Ramos (cell line): Measurements from ENCODE around the gene LYPLAL1.
"Not testable (repeated sequence)": the region's sequence is repeated elsewhere in the genome, so short reads cannot be mapped to it uniquely, and the experiment has no call there.

Experiments
- in situ Hi-C: fragments of 300-500 bp; cut with MboI; formaldehyde crosslinking; loops from one replicate; pipeline ENCODE4 v1.14.3; 2022; ENCODE audit warnings: low sequenced_read_pairs; ENCODE audit not compliant: unreplicated experiment

Gene LYPLAL1

DNA sequence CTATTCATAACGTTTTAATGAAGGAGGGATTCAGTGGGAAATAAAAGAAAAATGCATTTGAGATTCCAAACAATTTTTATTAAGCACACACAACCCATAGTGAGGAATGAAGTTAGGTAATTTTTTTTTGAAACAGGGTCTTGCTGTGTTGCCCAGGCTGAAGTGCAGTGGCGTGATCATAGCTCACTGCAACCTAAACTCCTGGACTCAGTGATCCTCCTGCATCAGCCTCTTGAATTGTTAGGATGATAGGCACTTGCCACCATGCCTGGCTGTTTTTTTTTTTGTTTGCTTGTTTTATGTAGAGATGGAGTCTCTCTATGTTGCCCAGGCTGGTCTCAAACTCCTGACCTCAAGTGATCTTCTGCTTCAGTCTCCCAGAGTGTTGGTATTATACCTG, 28.9 kb downstream of the LYPLAL1 start:
- in situ Hi-C loops: no loop called here

DNA sequence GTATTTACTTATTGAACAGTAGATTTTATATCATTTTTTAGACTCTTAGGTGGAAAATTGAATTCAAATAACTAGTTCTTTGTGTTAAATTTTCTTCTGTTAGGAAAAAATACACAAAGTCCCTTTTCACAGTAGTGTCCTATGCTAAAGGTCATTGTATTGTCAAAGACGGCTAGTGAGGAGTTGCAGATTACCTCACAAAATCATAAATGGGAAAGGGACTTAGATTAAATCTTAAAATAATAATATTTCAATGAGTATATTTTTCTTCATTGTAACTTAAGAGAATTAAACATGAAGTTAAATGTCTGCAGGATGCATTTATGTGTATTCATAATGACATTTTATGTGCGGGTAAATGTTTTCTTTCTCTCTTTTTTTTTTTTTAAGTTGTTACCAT, 32.7 kb downstream of the LYPLAL1 start:
- in situ Hi-C loops: no loop called here

DNA sequence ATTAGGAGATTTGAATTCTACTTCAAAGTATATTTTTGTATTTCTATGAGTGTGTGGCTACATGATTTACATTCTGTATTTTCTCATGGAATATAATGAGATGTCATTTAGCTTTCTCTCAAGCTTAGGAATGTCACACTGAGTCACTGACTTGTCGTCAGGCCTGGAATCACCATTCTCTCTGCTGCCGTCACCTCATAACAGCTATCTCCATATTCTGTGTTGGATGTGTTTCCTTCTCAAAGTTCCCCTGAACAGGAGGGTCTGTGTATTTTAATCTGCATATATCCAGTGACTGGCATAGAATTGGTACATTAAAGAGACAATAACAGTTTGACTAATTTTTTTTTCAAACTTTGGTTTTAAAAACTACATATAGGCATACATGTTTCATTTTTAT, 35.9 kb downstream of the LYPLAL1 start:
- in situ Hi-C loops: no loop called here

DNA sequence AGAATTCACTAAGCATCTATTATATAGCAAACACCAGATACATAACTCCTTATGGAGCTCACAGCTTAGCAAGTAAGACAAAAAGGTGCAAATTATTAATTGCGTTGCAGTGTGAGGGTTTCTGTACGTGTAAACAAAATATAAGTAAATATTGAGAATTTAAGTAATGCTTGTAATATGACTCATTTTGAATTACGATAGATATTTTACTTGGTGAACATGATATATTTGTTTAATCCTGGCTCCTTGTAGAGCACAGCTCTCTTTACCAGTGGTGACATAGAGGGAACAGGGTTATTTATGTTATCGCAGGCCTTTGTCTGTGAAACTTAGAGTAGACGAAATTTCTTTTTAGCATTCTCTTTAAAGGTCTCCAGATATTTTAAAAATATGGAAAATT, 36.4 kb downstream of the LYPLAL1 start:
- in situ Hi-C loops: no loop called here

DNA sequence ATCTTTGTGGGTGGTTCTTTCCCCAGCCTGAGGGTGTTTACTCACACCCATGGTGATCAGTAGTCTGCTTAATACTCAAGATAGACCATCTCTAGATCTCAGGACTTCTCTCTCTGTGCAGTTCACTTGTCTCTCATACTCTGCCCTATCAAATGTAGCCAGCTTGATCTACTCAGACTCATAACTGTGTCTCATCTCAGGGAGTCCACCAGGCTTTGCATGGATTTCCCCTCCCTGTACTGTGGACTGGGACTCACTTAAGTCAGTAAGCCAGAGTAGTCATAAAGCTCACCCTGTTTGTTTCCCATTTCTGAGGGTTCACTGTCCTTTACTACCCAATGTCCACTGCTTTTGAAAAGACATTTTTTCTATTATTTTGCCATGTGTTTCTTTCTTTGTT, 41.8 kb downstream of the LYPLAL1 start:
- in situ Hi-C loops: no loop called here

DNA sequence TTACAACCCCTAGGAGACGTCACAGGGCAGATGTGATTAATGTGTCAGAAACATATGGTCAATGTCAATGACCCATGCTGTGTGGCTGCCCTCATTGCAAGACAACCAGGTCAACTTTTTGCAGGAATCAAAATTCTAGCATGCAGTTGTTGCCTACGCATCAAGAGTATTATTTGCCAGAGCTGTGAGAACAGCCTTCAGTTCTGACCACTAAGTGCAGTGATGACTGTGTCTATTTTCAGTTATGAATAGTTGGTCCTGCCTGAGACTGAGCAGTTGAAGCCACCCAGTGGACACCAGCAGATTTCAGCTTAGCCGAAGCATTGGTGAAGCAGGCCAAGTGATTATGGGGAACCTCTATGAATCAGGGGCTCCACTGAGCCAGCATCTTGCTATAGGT, 47.3 kb downstream of the LYPLAL1 start:
- in situ Hi-C loops: no loop called here

DNA sequence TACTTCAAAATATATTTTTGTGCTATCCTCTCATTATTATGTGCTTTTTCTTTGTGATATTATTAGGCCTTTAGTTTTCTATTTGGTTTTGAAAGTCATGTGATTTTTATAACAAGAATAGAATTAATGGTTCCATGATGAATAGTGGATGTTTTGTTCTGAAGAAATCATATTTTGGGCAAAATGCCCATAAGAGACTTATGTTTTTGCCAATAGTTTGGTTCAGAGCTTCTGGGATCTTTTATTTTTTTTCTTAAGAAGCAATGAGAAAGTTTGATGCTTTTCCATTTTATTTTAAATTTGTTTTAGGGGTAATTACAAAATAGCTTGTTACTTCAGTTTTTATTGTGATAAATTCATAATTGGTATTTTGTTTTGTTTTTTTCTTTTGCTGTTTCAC, 49.8 kb downstream of the LYPLAL1 start:
- in situ Hi-C loops: no loop called here

DNA sequence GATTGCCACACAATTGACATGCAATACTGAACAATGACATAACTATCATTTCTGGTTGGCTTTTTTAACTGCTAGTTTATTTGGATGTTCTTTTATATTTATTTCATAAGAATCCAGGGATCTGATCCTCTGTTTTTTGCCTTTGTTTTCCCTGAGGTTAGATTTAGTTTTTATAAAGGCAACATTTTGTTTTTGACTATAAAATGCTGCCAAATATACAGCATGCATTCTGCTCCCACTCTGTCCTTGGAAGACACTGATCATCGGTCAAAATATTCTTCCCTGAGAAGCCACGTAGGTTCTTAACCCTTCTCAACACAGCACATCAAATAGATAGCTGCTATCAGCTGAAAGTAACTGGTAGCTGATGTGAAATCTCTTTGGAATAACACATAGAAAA, 52.5 kb downstream of the LYPLAL1 start:
- in situ Hi-C loops: no loop called here

DNA sequence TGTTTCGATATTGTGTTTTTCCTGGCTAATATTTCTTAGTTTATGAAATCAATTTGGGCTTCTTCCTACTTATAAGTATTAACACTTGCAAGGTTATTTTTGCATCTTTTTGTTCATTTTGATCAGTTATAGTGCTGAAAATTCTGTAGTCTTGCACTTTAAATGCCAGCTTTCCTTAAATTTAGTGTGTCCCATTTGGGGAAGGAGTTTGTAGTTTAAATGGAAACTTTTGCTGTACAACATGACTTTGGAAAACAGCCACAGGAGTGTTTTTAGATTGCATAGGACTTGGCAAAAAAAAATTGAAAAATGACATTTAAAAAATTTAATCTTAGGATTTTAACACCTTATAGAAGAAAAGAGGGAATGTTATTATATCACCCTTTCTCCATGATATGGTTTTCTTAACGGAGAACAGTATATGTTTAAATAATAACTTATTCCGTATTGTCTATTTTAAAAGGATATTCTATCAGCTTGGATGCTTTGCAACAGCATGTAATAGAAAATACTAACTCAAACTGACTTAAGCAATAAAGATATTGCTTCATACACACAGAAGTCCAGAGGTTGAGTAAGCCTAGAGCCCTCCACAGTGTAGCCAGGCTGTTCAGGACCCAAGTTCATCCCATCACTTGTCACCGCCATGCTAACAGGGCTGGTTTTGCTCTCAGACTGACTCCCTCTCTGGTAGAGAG, 53.8 kb downstream of the LYPLAL1 start:
- in situ Hi-C loops: no loop called here

DNA sequence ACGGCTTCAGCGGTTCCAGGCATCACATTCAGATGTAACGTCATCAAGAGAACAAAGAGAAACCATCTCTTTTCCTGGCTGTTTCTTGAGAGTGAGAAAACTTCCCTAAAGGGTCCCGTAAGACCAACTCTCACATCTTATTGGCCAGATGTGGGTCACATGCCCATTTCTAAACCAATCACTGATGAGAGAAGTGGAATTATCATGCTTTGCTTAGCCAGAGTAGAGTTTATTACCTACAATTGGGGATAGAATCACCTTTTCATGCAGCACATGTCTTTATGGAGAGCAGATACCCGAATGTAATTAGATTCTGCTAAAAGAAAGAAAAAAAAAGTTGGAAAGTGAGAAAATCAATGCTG, 54.4 kb downstream of the LYPLAL1 start:
- in situ Hi-C loops: no loop called here

DNA sequence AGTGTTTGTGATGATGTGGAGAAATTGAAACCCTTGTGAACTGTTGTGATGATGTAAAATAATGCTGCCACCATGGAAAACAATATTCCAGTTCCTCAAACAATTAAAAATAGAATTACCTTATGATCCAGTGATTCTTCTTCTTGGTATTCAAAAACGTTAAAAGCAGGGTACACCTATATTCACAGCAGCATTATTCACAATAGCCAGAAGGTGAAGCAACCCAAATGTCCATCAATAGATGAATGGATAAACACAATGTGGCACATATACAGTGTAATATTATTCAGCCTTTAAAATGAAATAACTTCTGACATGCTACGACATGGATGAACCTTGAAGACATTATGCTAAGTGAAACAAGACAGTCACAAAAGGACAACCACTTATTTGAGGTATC, 59.2 kb downstream of the LYPLAL1 start:
- in situ Hi-C loops: no loop called here

DNA sequence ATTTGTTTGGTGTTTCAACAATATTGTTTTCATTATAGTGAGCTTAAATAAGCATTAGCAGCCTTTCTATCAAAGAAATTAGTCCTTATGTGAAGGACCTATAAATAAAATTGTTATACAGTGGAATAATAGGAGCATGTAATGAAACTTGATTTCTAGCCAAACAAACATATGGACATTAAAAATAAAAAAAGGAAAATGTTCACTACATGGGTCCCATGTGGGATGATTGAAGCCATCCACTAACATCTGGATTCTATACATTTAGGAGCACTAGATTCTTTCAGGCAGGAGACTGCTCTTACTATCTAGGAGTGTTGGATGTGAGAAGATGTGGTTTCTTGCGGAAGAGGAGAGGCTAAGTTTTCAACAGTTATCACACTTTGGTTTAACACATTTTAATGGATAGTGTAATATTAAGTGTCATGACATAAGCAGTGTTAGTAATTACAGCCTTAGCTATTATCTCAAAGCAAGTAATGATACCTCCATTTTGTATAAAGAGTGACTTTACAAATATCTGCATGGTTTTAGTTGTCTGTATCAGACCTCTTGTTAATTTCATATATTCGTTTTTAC, 62.3 kb downstream of the LYPLAL1 start:
- in situ Hi-C loops: no loop called here

DNA sequence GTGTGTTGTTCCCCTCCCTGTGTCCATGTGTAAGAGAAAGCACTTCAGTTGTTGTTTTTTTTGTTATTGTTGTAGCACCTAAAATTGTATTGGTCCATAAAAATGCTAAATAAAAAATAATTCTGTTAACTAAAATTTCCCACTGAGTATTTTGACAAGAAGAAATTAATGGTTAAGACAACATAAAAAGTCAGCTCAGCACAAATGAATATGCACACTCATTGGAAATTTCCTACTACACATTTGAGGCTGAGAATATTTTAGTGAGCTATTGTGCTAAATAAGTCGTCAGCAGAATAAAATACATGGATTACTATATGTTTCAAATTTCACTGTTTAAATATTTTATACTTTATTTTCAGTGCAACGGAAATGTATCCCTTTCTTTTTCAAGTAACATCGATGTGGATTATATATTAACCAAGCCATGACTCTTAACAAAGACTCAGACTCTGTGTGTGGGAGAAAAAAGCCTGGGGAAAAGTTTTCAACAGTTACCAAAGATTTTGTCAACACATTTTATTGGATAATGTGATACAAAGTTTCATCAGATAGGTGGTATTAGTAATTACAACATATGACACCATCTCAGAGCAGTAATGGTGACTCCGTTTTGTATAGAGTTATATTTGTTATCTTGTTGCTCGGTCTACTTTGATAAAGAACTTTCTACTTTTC, 63.4 kb downstream of the LYPLAL1 start:
- in situ Hi-C loops: no loop called here

DNA sequence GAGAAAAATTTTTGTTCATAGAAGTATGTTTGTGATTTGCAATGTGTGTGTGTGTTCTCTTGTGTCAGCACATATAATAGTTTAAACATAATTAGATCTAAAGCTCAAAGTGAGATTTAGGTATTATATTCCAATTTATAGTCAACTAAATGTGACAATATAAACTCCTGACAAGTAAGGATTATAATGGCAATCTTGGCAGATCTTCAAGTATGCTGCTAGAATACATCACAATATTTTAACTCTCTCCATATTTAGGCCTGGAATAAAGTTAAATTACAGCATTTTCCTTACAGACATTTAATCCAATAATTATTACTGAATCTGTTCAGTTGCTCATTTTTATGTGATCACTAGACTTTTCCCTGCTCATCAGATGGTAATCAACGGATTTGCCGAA, 65.8 kb downstream of the LYPLAL1 start:
- in situ Hi-C loops: no loop called here

DNA sequence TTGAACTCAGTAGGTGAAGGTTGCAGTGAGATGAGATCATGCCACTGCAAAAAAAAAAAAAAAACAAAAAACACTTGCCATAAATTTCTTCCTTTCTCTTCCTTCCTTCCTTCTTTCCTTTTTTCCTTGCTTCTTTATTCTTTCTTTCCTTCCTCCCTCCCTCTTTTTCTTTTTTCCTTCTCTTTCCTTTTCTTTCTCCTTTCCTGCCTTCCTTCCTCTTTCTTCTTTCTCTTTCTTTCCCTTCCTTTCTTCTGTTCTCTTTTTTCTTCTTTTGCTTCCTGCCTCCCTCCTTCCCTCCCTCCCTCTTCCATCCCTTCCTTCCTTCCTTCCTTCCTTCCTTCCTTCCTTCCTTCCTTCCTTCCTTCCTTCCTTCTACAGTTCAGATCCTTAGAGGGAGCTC, 71.2 kb downstream of the LYPLAL1 start:
- in situ Hi-C loops: no loop called here

DNA sequence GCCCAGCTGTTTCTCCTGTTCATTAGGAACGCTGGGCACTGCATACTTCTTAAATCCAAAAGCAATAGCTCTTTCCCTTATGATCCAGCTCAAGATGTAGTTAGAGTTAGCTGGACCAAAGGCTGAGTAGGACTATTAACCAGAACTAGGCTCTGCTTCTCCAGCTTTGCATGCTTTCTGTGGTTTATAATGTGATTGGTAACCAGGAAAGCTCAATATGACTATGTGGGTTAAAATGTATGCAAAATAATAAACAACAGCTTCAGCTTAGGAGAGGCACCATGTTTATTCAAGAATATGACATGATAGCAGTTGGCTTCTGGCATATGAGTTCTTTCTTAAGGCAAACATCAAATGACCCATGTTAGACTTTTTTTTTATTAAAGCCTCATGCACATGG, 73.8 kb downstream of the LYPLAL1 start:
- in situ Hi-C loops: no loop called here

DNA sequence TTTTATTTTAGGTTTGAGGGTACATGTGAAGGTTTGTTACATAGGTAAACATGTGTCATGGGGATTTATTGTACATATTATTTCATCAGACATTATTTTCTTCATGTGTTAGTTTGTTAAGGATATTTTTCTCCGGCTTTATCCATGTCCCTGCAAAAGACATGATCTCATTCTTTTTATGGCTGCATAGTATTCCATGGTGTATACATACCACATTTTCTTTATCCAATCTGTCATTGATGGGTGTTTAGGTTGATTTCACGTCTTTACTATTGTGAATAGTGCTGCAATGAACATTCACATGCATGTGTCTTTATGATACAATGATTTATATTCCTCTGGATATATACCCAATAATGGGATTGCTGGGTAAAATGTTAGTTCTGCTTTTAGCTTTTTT, 76.8 kb downstream of the LYPLAL1 start:
- in situ Hi-C loops: not testable (repeated sequence)

DNA sequence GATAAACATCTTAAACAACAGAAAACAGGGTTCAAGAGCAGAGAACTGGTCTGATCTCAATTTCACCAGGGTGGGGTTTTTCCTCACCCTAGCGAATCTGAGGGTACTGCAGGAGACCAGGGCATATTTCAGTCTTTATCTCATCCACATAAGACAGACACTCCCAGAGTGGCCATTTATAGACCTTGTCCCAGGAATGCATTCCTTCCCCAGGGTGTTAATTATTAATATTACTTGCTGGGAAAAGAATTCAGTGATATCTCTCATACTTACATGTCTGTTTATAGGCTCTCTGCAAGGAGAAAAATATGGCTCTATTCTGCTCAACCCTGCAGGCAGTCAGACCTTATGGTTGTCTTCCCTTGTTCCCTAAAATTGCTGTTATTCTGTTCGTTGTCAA, 84.1 kb downstream of the LYPLAL1 start:
- in situ Hi-C loops: no loop called here

DNA sequence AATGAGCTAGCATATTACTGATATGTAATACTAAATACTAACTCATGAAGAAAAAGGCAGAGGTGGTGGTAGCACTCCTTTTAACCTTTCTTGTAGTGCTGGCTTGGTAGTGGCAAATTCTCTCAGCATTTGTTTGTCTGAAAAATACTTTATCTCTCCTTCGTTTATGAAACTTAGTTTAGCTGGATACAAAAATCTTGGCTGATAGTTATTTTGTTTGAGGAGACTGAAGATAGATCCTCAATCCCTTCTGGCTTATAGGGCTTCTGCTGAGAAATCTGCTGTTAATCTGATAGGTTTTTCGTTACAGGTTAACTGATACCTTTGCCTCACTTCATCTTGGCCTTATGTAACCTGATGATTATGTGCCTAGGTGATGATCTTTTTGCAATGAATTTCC, 87.8 kb downstream of the LYPLAL1 start:
- in situ Hi-C loops: no loop called here
